Ascending aorta (tissue), 2 donors: ENCODE measurements around the gene PAF1. TPM values are rescaled to one million over a fixed set of nuclear protein-coding genes. Genes with fewer than 3 reads are reported as not detected.
A peak's percentile ranks its signal among the peaks of the same experiment; 100 is the strongest.

Source experiments
- DNase-seq, 2 donors: peaks; one replicate each; pipeline ENCODE4 v3.0.0-alpha.2; 2019; ENCODE audit warnings: low spot score in 2 of 2
- H3K27ac ChIP-seq, 2 donors: fragments of 200-600 bp; sonication (generic); one replicate each; pipeline ENCODE4 v1.5.1; 2016 to 2017; ENCODE audit warnings: mild to moderate bottlenecking in 1 of 2
- H3K27me3 ChIP-seq: fragments of 200-600 bp; sonication (generic); one replicate; pipeline ENCODE4 v1.5.1; 2017
- H3K36me3 ChIP-seq, 2 donors: fragments of 200-600 bp; sonication (generic); one replicate each; pipeline ENCODE4 v1.5.1; 2016
- H3K4me1 ChIP-seq, 2 donors: fragments of 200-600 bp; sonication (generic); one replicate each; pipeline ENCODE4 v1.5.1; 2016 to 2017; ENCODE audit warnings: mild to moderate bottlenecking in 1 of 2
- H3K4me3 ChIP-seq, 2 donors: fragments of 200-600 bp; sonication (generic); one replicate each; pipeline ENCODE4 v1.5.1; 2016 to 2017; ENCODE audit warnings: mild to moderate bottlenecking in 1 of 2
- H3K9me3 ChIP-seq, 2 donors: fragments of 200-600 bp; sonication (generic); one replicate each; pipeline ENCODE4 v1.5.1; 2016
- intact Hi-C: fragments of 100-400 bp; cut with DNase I; formaldehyde crosslinking; loops from one replicate; pipeline ENCODE4 v1.15.1; 2023
- total RNA-seq: library from RNA; depleted of rRNA; stranded (reverse); fragments of >200 nt; gene quantifications from one replicate; pipeline ENCODE4 v1.1.0, GENCODE V29; 2016
- TF ChIP-seq, protein P1 (sequence below), 3 experiments: fragments of 200-600 bp in 2 of 3; fragments of 450-650 bp in 1 of 3; sonication (generic) in 2 of 3; IDR thresholded peaks; one replicate each; pipeline ENCODE4 v1.5.1; 2016 to 2019; ENCODE audit warnings: antibody characterized with exemption in 3 of 3, mild to moderate bottlenecking in 1 of 3, moderate library complexity in 1 of 3

PAF1 gene
- total RNA-seq, 1 donor from 2014 or later: 12.7 TPM

- peak overlapping the region; percentile 66 to 97 for H3K4me3 ChIP-seq
Observed at GRCh38 chr19:39412867-39413271, 22.0 kb upstream of the PAF1 start.

GRCh38 chr19:39412100-39412866 lies 21.4 kb upstream of the PAF1 start, which contains the start of gene PLEKHG2:
PLEKHG2 (plus strand) TSS chr19:39412669; CDS start chr19:39414087, 1,418 bp downstream.
- TF ChIP-seq, protein P1, sequence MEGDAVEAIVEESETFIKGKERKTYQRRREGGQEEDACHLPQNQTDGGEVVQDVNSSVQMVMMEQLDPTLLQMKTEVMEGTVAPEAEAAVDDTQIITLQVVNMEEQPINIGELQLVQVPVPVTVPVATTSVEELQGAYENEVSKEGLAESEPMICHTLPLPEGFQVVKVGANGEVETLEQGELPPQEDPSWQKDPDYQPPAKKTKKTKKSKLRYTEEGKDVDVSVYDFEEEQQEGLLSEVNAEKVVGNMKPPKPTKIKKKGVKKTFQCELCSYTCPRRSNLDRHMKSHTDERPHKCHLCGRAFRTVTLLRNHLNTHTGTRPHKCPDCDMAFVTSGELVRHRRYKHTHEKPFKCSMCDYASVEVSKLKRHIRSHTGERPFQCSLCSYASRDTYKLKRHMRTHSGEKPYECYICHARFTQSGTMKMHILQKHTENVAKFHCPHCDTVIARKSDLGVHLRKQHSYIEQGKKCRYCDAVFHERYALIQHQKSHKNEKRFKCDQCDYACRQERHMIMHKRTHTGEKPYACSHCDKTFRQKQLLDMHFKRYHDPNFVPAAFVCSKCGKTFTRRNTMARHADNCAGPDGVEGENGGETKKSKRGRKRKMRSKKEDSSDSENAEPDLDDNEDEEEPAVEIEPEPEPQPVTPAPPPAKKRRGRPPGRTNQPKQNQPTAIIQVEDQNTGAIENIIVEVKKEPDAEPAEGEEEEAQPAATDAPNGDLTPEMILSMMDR (IDR thresholded peaks at IDR 0.05): peak; percentile 88 to 94 (median 89)
- Histone ChIP-seq H3K4me1 (peaks cover 9 to 28% of the 10 kb centered on the region in 2 donors), H3K27me3 (no peaks in the 10 kb centered on the region), H3K36me3 (peaks cover 28 to 31% of the 10 kb centered on the region in 2 donors), H3K27ac (peak within 1 kb of the TSS; percentile 100), H3K9me3 (no peaks in the 10 kb centered on the region), H3K4me3 (peak within 1 kb of the TSS; percentile 97 to 98)
- intact Hi-C loops: loop anchor here (1.0 to 5.0 kb wide), 5 partner anchors 9 to 1160 kb away; partner anchors contain the start of genes MED29 and PAF1
- peak; percentile 97 to 99 for DNase-seq

More at GRCh38 chr19:39412867-39413271, 22.0 kb upstream of the PAF1 start:
- H3K9me3 ChIP-seq: no peaks in the 10 kb centered on the region
- H3K27me3 ChIP-seq: no peaks in the 10 kb centered on the region
- intact Hi-C loops: loop anchor here (1.0 to 5.0 kb wide), 5 partner anchors 10 to 1161 kb away; partner anchors contain the start of genes MED29 and PAF1
- H3K36me3 ChIP-seq: peaks cover 26 to 31% of the 10 kb centered on the region in 2 donors
- TF ChIP-seq, protein P1 (IDR thresholded peaks at IDR 0.05): no peak
- H3K27ac ChIP-seq: peak overlapping the region; percentile 86 to 100
- no peak for DNase-seq
- peaks cover 9 to 31% of the 10 kb centered on the region in 2 donors for H3K4me1 ChIP-seq

DNA sequence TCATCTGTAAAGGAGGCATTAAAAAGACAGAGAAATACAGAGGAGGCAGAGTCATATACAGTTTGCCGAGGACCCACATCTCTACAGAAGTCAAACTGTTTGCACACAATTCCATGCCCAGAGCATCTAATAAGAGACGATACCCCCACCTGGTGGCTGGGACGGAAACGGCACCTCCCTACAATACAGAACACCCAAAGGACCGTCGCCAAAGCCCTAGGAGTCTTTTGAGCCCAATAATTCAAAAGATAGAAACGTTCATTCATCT lies 20.9 kb upstream of the PAF1 start:
- peak overlapping the region; percentile 97 to 98 for H3K4me3 ChIP-seq
- no peaks in the 10 kb centered on the region for H3K27me3 ChIP-seq
- H3K9me3 ChIP-seq: no peaks in the 10 kb centered on the region
- peak overlapping the region; percentile 100 for H3K27ac ChIP-seq
- intact Hi-C loops: loop anchor here (1.0 to 5.0 kb wide), 5 partner anchors 8 to 1159 kb away; partner anchors contain the start of genes MED29 and PAF1
- peaks cover 26 to 31% of the 10 kb centered on the region in 2 donors for H3K36me3 ChIP-seq
- peak; percentile 83 to 98 for DNase-seq
- H3K4me1 ChIP-seq: peaks cover 9 to 27% of the 10 kb centered on the region in 2 donors
- TF ChIP-seq, protein P1 (IDR thresholded peaks at IDR 0.05): peak; percentile 86 to 97 (median 91)

- peak in 1 of 2 donors; percentile 93 for DNase-seq
- Histone ChIP-seq H3K36me3 (peaks cover 21 to 28% of the 10 kb centered on the region in 2 donors), H3K27me3 (no peaks in the 10 kb centered on the region), H3K9me3 (no peaks in the 10 kb centered on the region), H3K4me1 (peaks cover 9 to 25% of the 10 kb centered on the region in 2 donors), H3K4me3 (peak overlapping the region; percentile 97 to 98), H3K27ac (peak overlapping the region; percentile 100)
- intact Hi-C loops: loop anchor here (5.0 kb wide), 1 partner anchor 1159 kb away; no protein-coding TSS in a partner anchor
- TF ChIP-seq, protein P1 (IDR thresholded peaks at IDR 0.05): no peak
Observed at GRCh38 chr19:39411081-39411831, 20.4 kb upstream of the PAF1 start.

GRCh38 chr19:39410831-39411080 lies 19.9 kb upstream of the PAF1 start:
- TF ChIP-seq, protein P1 (IDR thresholded peaks at IDR 0.05): no peak
- intact Hi-C loops: loop anchor here (5.0 kb wide), 1 partner anchor 1158 kb away; no protein-coding TSS in a partner anchor
- H3K27ac ChIP-seq: peak overlapping the region; percentile 100
- H3K36me3 ChIP-seq: peaks cover 18 to 28% of the 10 kb centered on the region in 2 donors
- peaks cover 9 to 22% of the 10 kb centered on the region in 2 donors for H3K4me1 ChIP-seq
- peak overlapping the region; percentile 97 to 98 for H3K4me3 ChIP-seq
- no peaks in the 10 kb centered on the region for H3K9me3 ChIP-seq
- H3K27me3 ChIP-seq: no peaks in the 10 kb centered on the region
- no peak for DNase-seq
